ENCODE measurements around the gene CDKN2B.
"Not testable (repeated sequence)": the region's sequence is repeated elsewhere in the genome, so short reads cannot be mapped to it uniquely, and the experiment has no call there.

The CDKN2B gene

GRCh38 chr9:21968331-21969010 is 40.6 kb downstream of the CDKN2B start:
- DNase-seq = no peak

GRCh38 chr9:21967702-21968101 is 41.4 kb downstream of the CDKN2B start:
- DNase-seq = peak; percentile 35

DNA sequence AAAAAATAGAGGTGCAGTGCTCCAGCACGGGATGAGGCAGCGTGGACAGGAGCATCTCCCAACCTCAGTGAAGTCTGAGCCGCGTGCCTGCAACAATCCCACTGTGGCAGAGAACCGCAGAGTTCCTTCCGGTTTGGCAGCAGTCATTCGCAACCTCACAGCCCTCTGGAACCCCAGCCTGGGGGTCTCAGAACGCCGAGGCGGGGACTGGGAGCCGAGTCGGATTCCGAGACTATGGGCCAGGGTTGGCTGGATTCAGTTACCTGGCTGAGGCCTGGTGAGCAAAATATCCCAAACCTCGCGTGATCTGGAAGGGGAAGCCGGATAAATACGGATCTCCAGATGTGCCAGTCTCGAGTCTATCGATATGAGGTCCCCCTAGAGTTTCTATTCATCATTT is 41.9 kb downstream of the CDKN2B start:
- DNase-seq = no peak

DNA sequence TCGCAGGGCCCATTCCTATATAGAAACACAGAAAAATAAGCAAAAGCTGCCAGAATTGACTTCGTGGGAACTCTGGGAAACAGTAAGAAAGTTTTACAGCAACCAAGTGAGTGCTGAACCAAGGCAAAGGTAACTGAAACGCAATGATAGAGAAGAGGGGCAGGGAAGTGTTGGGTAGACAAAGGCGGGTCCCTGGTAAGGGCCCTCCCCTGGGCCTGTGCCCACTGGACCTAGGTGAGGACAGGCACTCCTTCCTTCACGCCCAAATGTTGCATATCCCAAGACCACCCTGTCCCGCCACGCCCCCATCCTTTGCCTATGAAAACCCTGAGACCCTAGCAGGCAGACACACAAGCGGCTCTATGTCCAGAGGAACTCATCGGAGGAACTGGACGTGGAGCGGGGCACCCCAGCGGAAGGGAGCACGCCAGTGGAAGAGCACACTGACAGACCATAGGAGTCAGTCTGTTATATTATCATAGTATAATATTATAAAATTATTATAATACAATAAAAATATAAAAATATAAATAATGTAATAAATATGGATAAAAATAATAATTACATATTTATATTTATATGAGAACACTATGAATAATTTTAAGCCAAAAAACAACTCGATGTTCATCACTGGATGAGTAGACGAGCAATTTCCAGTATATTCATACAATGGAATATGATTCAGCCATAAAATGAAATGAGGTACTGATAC is 42.8 kb downstream of the CDKN2B start:
- DNase-seq = no peak

GRCh38 chr9:21965401-21965951 is 43.6 kb downstream of the CDKN2B start:
- peak; percentile 73 for DNase-seq

DNA sequence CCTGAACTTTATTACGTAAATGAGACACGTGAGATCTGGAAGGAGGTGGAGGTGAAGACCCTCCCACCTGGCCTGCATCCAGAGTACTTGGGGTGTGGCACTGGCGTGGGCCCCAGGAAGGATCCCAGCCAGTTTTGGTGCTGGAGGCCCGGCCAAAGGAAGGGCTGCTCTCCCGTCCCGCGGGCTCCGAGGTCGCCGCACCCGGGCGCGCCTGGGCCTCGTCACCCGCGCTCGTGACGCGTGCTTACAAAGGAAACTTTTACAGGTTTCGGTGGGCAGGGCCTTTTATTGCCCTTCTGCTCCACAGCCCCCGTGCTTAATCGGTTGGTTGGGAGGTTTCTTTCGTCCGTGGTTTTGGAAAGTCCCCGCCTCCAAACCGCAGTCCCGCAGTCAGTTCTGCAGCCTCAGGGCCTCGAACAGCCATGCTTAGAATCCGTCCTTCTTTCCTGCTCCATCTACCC is 44.1 kb downstream of the CDKN2B start:
- DNase-seq = peak; percentile 68

DNA sequence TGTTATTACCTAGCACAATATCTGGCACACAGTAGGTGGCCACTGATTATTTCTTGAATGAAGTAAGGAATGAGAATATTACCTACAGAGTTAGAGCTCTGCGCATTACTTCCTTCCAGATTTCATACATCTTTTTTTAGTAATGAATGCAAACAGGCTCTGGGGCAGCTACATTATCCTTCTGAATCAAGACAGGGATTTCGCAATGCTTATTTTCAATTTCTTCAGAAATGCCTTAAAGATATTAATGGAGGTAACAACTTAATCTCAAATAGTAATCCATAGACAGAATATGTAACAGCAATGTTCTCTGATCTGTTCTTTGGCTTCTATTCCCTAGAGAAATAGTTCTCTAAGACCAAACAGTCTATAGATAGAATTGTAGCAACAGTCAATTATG is 47.5 kb downstream of the CDKN2B start:
- DNase-seq = no peak

GRCh38 chr9:21959268-21959667 is 49.8 kb downstream of the CDKN2B start:
- not testable (repeated sequence) for DNase-seq

DNA sequence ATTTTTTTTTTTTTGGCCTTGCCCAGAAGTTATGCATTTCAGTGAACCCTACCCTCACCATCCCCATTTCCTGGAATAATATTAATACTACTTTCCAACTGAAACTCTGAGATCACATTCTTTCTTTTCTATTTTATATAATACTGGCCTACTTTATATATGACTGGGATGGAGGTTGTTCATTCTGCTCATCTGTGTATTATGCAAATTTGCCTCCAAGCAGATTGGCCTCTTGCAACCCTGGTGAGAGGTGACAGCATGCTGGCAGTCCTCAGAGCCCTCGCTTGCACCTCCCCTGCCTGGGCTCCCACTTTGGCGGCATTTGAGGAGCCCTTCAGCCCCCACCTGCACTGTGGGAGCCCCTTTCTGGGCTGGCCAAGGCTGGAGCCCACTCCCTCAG is 50.3 kb downstream of the CDKN2B start:
- DNase-seq = no peak
